Peyer's patch (tissue), 4 donors: Measurements from ENCODE around the gene EBF4.

Source experiments
- CTCF ChIP-seq, 6 experiments: fragments of 450-650 bp in 4 of 6; fragments of 200-600 bp in 2 of 6; sonication (generic) in 1 of 6; IDR thresholded peaks; one replicate each; pipeline ENCODE4 v1.5.1; 2017 to 2019; ENCODE audit warnings: antibody characterized with exemption in 6 of 6, mild to moderate bottlenecking in 3 of 6, moderate library complexity in 1 of 6
- POLR2A ChIP-seq, 2 donors: fragments of 450-650 bp; IDR thresholded peaks; one replicate each; pipeline ENCODE4 v1.5.1; 2017; ENCODE audit warnings: antibody characterized with exemption in 2 of 2, mild to moderate bottlenecking in 2 of 2, moderate library complexity in 2 of 2

GRCh38 chr20:2692886-2693285 is 306 bp downstream of the EBF4 start:
- no peak for TF ChIP-seq CTCF (IDR thresholded peaks at IDR 0.05)
- TF ChIP-seq POLR2A (IDR thresholded peaks at IDR 0.05): no peak
